Kidney epithelial cell (primary cell): Measurements from ENCODE around the gene CNP. TPM values are rescaled to one million over a fixed set of nuclear protein-coding genes. Genes with fewer than 3 reads are reported as not detected.

Experiments used
- DNase-seq: peaks from one replicate; pipeline ENCODE4 v3.0.0-alpha.2; 2010; ENCODE audit warnings: low read depth
- H3K27me3 ChIP-seq: 2 replicates; pipeline ENCODE4 v1.6.0; 2011; ENCODE audit warnings: low read length; ENCODE audit not compliant: control insufficient read depth, insufficient read depth
- H3K36me3 ChIP-seq: 2 replicates; pipeline ENCODE4 v1.5.1; 2011; ENCODE audit warnings: low read length; ENCODE audit not compliant: control insufficient read depth, insufficient read depth
- H3K4me3 ChIP-seq: 2 replicates; pipeline ENCODE4 v1.5.1; 2011; ENCODE audit warnings: low read depth, mild to moderate bottlenecking, control low read depth, low read length
- total RNA-seq: library from RNA; depleted of rRNA; stranded (reverse); fragments of >200 nt; gene quantifications from 2 replicates; pipeline ENCODE4 v1.2.3, GENCODE V29; 2015
- TF ChIP-seq, protein P1 (sequence below): IDR thresholded peaks from 2 replicates; pipeline ENCODE4 v1.5.1; 2011; ENCODE audit warnings: mild to moderate bottlenecking, moderate library complexity, low read length, control low read depth, inconsistent platforms; ENCODE audit not compliant: insufficient read depth, poor library complexity, severe bottlenecking

The CNP gene
- total RNA-seq, 1 donor from 2014 or later = 65.1 TPM

DNA sequence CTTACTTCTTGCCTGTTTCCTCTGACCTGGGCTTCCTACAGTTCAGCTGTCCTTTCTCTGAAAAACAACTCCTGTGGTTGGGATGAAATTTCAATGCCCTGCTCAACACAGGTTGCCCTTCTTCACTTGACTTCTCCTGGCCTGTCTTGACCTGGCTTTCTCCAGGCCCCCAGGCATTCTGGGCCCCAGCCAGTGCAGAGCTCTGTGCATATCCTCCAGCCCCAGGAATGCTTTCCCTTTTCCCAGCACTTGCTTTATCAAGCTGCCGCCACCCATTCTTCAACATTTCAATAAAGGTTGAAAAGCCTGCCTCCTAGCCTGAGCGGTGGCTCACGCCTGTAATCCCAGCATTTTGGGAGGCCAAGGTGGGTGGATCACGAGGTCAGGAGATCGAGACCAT, 25.4 kb upstream of the CNP start:
- no peaks in the 10 kb centered on the region for H3K27me3 ChIP-seq
- TF ChIP-seq, protein P1, sequence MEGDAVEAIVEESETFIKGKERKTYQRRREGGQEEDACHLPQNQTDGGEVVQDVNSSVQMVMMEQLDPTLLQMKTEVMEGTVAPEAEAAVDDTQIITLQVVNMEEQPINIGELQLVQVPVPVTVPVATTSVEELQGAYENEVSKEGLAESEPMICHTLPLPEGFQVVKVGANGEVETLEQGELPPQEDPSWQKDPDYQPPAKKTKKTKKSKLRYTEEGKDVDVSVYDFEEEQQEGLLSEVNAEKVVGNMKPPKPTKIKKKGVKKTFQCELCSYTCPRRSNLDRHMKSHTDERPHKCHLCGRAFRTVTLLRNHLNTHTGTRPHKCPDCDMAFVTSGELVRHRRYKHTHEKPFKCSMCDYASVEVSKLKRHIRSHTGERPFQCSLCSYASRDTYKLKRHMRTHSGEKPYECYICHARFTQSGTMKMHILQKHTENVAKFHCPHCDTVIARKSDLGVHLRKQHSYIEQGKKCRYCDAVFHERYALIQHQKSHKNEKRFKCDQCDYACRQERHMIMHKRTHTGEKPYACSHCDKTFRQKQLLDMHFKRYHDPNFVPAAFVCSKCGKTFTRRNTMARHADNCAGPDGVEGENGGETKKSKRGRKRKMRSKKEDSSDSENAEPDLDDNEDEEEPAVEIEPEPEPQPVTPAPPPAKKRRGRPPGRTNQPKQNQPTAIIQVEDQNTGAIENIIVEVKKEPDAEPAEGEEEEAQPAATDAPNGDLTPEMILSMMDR = no peak
- no peak for DNase-seq
- H3K4me3 ChIP-seq = no peak overlapping the region
- no peaks in the 10 kb centered on the region for H3K36me3 ChIP-seq

DNA sequence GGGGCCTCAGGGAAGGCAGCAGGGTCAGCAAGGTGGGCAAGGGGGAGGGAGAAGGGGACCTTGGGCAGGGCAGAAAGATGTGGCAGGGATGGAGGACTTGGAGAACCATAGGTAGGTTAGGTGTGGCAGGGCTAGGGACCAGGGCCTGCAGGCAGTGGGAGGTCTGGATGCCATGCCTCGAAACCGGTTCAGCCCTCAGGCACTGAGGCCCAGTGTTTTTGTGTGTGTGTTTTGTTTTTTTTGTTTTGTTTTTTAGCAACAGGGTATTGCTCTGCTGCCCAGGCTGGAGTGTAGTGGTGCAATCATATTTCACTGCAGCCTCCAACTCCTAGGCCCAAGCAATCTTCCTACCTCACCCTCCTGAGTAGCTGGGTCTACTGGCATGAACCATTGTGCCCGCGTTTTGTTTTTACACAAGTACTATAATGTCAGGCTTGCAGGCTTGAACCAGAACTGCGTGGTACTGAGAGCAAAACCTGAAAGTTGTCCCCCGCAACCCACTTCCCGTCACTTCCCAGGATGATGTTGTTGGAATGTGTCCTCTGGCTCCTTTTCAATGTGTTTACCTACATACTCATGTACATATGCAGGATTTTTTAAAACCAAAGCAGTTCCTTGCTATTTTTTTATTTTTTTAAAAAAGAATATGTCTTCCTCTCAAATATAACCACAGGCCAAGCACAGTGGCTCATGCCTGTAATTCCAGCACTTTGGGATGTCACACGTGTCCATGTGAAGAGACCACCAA, 23.8 kb upstream of the CNP start:
- TF ChIP-seq, protein P1 = no peak
- no peak for DNase-seq
- H3K27me3 ChIP-seq = no peaks in the 10 kb centered on the region
- no peak overlapping the region for H3K4me3 ChIP-seq
- no peaks in the 10 kb centered on the region for H3K36me3 ChIP-seq

GRCh38 chr17:41943492-41943891, 23.1 kb upstream of the CNP start:
- H3K36me3 ChIP-seq = no peaks in the 10 kb centered on the region
- no peak for DNase-seq
- no peaks in the 10 kb centered on the region for H3K27me3 ChIP-seq
- TF ChIP-seq, protein P1 = no peak
- no peak overlapping the region for H3K4me3 ChIP-seq

- Histone ChIP-seq H3K27me3 (no peaks in the 10 kb centered on the region), H3K4me3 (no peak overlapping the region), H3K36me3 (no peaks in the 10 kb centered on the region)
- TF ChIP-seq, protein P1 = no peak
- DNase-seq = no peak
Measured at GRCh38 chr17:41944943-41945342, 21.7 kb upstream of the CNP start.

GRCh38 chr17:41948762-41949460, 17.7 kb upstream of the CNP start:
- H3K36me3 ChIP-seq = no peaks in the 10 kb centered on the region
- no peak for DNase-seq
- no peak overlapping the region for H3K4me3 ChIP-seq
- no peaks in the 10 kb centered on the region for H3K27me3 ChIP-seq
- TF ChIP-seq, protein P1 = no peak
